K562 treated with DMSO at 1 percent for 48 hours (cell line): ENCODE data around the gene APLP2. TPM values are rescaled to one million over a fixed set of nuclear protein-coding genes. Genes with fewer than 3 reads are reported as not detected.

Experiments used
- total RNA-seq: library from RNA; unstranded; fragments of 300-600 nt; gene quantifications from 2 replicates; pipeline ENCODE4 v1.2.3, GENCODE V29; 2022; ENCODE audit warnings: low replicate concordance; ENCODE audit errors: extremely low read depth

The APLP2 gene
- not detected in 2 replicates for total RNA-seq

DNA sequence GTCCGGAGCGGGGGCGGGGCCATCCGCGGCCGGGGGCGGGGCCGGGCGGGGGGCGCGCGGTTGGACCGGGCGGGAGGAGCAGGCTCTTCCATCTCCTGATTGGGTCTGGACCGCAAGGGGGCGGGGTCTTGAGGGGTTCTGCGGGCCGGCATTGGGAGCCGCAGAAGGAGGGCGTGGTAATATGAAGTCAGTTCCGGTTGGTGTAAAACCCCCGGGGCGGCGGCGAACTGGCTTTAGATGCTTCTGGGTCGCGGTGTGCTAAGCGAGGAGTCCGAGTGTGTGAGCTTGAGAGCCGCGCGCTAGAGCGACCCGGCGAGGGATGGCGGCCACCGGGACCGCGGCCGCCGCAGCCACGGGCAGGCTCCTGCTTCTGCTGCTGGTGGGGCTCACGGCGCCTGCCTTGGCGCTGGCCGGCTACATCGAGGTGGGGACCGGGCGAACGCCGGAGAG is at the start of gene APLP2:
APLP2 (plus strand) TSS at position 236 of the 450 bp plus-strand sequence; CDS start at position 320, 84 bp downstream.

DNA sequence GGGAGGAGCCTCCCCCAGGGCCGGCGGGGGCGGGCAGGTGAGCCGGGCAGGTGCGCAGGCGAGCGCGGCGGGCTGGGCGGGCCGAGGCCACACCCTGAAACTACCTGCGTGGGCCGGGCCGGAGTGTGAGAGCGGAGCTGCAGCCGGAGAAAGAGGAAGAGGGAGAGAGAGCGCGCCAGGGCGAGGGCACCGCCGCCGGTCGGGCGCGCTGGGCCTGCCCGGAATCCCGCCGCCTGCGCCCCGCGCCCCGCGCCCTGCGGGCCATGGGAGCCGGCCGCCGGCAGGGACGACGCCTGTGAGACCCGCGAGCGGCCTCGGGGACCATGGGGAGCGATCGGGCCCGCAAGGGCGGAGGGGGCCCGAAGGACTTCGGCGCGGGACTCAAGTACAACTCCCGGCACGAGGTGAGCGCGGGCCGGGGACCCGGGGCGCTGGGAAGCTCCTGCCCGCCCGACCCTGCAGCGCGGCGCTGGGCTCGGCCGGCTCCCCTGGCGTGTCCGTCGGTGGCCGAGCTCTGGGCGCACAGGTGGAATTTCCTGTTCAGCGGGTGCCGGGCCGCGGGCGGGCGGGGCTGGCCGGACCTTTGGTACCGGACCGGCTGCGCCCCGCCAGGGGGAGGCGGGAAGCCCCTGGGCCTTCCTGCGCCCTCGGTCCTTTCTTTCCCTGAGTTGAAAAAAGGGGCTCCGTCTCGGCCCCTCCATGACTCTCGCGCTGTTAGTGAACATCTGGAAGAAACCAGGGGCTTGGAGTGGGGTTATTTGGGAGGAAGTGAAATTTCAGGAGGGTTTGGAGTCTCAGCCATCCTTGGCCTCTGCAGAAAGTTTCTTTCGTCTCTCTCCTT is 90.2 kb downstream of the APLP2 start, which contains the start of gene ST14:
ST14 (plus strand) TSS at position 126 of the 841 bp plus-strand sequence; CDS start at position 324, 198 bp downstream.

Other genes with a start within 250 kb of the APLP2 start
- gene NFRKB, start 174.3 kb upstream of the APLP2 start, total RNA-seq: not detected in 2 replicates
- not detected in 2 replicates for gene PRDM10, start 67.1 kb upstream of the APLP2 start, total RNA-seq
- not detected in 2 replicates for gene ST14, start 89.9 kb downstream of the APLP2 start, total RNA-seq
- not detected in 2 replicates for gene ZBTB44, start 245.0 kb downstream of the APLP2 start, total RNA-seq